Glutamatergic neuron (in vitro differentiated cells): ENCODE results near the gene BEST1. TPM values are rescaled to one million over a fixed set of nuclear protein-coding genes. Genes with fewer than 3 reads are reported as not detected.
A peak's percentile ranks its signal among the peaks of the same experiment; 100 is the strongest.

Experiments
- DNase-seq: peaks from one replicate; pipeline ENCODE4 v3.0.0; 2022
- H3K27ac Mint-ChIP-seq: one replicate; pipeline ENCODE4 v1.8.0; 2020; ENCODE audit warnings: mild to moderate bottlenecking, mixed read lengths, inconsistent platforms; ENCODE audit not compliant: unreplicated experiment
- H3K27me3 Mint-ChIP-seq: one replicate; pipeline ENCODE4 v1.8.0; 2020; ENCODE audit warnings: mild to moderate bottlenecking, moderate library complexity, mixed read lengths, inconsistent platforms; ENCODE audit not compliant: unreplicated experiment
- H3K36me3 Mint-ChIP-seq: one replicate; pipeline ENCODE4 v1.8.0; 2020; ENCODE audit warnings: mild to moderate bottlenecking, mixed read lengths, inconsistent platforms; ENCODE audit not compliant: unreplicated experiment
- H3K4me1 Mint-ChIP-seq: one replicate; pipeline ENCODE4 v1.8.0; 2020; ENCODE audit warnings: mild to moderate bottlenecking, low read depth, mixed read lengths, inconsistent platforms; ENCODE audit not compliant: unreplicated experiment
- H3K4me3 Mint-ChIP-seq: one replicate; pipeline ENCODE4 v1.8.0; 2020; ENCODE audit warnings: mild to moderate bottlenecking, mixed read lengths, inconsistent platforms; ENCODE audit not compliant: unreplicated experiment
- H3K9me3 Mint-ChIP-seq: one replicate; pipeline ENCODE4 v1.8.0; 2020; ENCODE audit warnings: mild to moderate bottlenecking, moderate library complexity, mixed read lengths, inconsistent platforms; ENCODE audit not compliant: unreplicated experiment
- CTCF ChIP-seq: fragments of 200-600 bp; sonication (generic); IDR thresholded peaks from one replicate; pipeline ENCODE4 v1.5.0; 2021; ENCODE audit not compliant: partially characterized antibody, unreplicated experiment
- total RNA-seq: library from RNA; stranded (reverse); fragmentation: NEBNext Ultra II Directional; extraction: Animal tissue kit (Norgen Biotek cat#: 25700); gene quantifications from one replicate; pipeline ENCODE4 v1.2.1, GENCODE V29; 2021; ENCODE audit not compliant: unreplicated experiment

BEST1 gene
- total RNA-seq, 1 donor from 2014 or later, result 4.6 TPM

GRCh38 chr11:61916737-61917333 is 33.3 kb upstream of the BEST1 start:
- Mint-ChIP-seq H3K27ac (no peak overlapping the region), H3K27me3 (peaks cover 17% of the 10 kb centered on the region), H3K4me3 (peak overlapping the region; percentile 74), H3K4me1 (no peaks in the 10 kb centered on the region), H3K36me3 (no peaks in the 10 kb centered on the region), H3K9me3 (peaks cover 7% of the 10 kb centered on the region)
- no peak for TF ChIP-seq CTCF
- DNase-seq, result peak; percentile 14

- Mint-ChIP-seq H3K4me1 (no peaks in the 10 kb centered on the region), H3K36me3 (no peaks in the 10 kb centered on the region), H3K9me3 (peaks cover 7% of the 10 kb centered on the region), H3K27me3 (peaks cover 17% of the 10 kb centered on the region), H3K27ac (peak within 1 kb of the TSS; percentile 17), H3K4me3 (peak within 1 kb of the TSS; percentile 87)
- no peak for TF ChIP-seq CTCF
- DNase-seq, result peak; percentile 72
Measured at GRCh38 chr11:61917334-61918109, 32.6 kb upstream of the BEST1 start, which contains the start of gene RAB3IL1. Gene RAB3IL1 (minus strand): TSS chr11:61917566. CDS start chr11:61917367, 199 bp downstream.

GRCh38 chr11:61918251-61918937 is 31.8 kb upstream of the BEST1 start:
- no peak overlapping the region for H3K27ac Mint-ChIP-seq
- no peak for DNase-seq
- no peaks in the 10 kb centered on the region for H3K4me1 Mint-ChIP-seq
- peaks cover 7% of the 10 kb centered on the region for H3K9me3 Mint-ChIP-seq
- H3K4me3 Mint-ChIP-seq, result peak overlapping the region; percentile 87
- H3K27me3 Mint-ChIP-seq, result peaks cover 13% of the 10 kb centered on the region
- H3K36me3 Mint-ChIP-seq, result no peaks in the 10 kb centered on the region
- TF ChIP-seq CTCF, result no peak

- no peaks in the 10 kb centered on the region for H3K4me1 Mint-ChIP-seq
- TF ChIP-seq CTCF, result no peak
- H3K36me3 Mint-ChIP-seq, result no peaks in the 10 kb centered on the region
- no peak overlapping the region for H3K27ac Mint-ChIP-seq
- peaks cover 7% of the 10 kb centered on the region for H3K9me3 Mint-ChIP-seq
- peaks cover 13% of the 10 kb centered on the region for H3K27me3 Mint-ChIP-seq
- DNase-seq, result no peak
- H3K4me3 Mint-ChIP-seq, result no peak overlapping the region
Measured at GRCh38 chr11:61918938-61919704, 31.0 kb upstream of the BEST1 start.
